Transverse colon (tissue), 4 donors: ENCODE measurements around the gene RASA4B. TPM values are rescaled to one million over a fixed set of nuclear protein-coding genes. Genes with fewer than 3 reads are reported as not detected.

Source experiments
- DNase-seq: peaks from one replicate; pipeline ENCODE4 v3.0.0-alpha.2; 2019
- H3K27ac ChIP-seq, 4 donors: fragments of 200-600 bp; sonication (generic); 2 replicates each; pipeline ENCODE4 v1.5.1; 2016 to 2018; ENCODE audit warnings: inconsistent platforms in 4 of 4
- H3K27me3 ChIP-seq: fragments of 200-600 bp; sonication (generic); 2 replicates; pipeline ENCODE4 v1.5.1; 2017; ENCODE audit warnings: inconsistent platforms
- H3K36me3 ChIP-seq, 4 donors: fragments of 200-600 bp; sonication (generic); 2 replicates each; pipeline ENCODE4 v1.5.1; 2017 to 2019; ENCODE audit warnings: inconsistent platforms in 4 of 4
- H3K4me1 ChIP-seq, 4 donors: fragments of 200-600 bp; sonication (generic); 2 replicates each; pipeline ENCODE4 v1.5.1; 2017 to 2020; ENCODE audit warnings: inconsistent platforms in 4 of 4
- H3K4me3 ChIP-seq, 4 donors: fragments of 200-600 bp; sonication (generic); 1 replicate in 1 of 4; 2 replicates in 3 of 4; pipeline versions ENCODE4 v1.5.1 to v1.6.1; 2017 to 2019; ENCODE audit warnings: inconsistent platforms in 4 of 4
- H3K9me3 ChIP-seq, 2 donors: fragments of 200-600 bp; sonication (generic); 2 replicates each; pipeline ENCODE4 v1.5.1; 2017 to 2019; ENCODE audit warnings: inconsistent platforms in 2 of 2
- CTCF ChIP-seq, 5 experiments: fragments of 200-600 bp in 3 of 5; fragments of 450-650 bp in 2 of 5; sonication (generic) in 3 of 5; IDR thresholded peaks; 1 replicate in 2 of 5; 2 replicates in 3 of 5; pipeline ENCODE4 v1.5.1; 2016 to 2017; ENCODE audit warnings: antibody characterized with exemption in 5 of 5, inconsistent platforms in 3 of 5, mild to moderate bottlenecking in 2 of 5, moderate library complexity in 1 of 5
- EP300 ChIP-seq: sonication (generic); formaldehyde crosslinking; IDR thresholded peaks from one replicate; pipeline ENCODE4 v1.6.1; 2017; ENCODE audit warnings: antibody characterized with exemption, low read depth
- POLR2A ChIP-seq: fragments of 450-650 bp; IDR thresholded peaks from one replicate; pipeline ENCODE4 v1.6.1; 2016; ENCODE audit warnings: antibody characterized with exemption, mild to moderate bottlenecking, moderate library complexity
- POLR2AphosphoS5 ChIP-seq, 3 donors: sonication (generic); formaldehyde crosslinking; IDR thresholded peaks; one replicate each; pipeline ENCODE4 v1.6.1; 2016; ENCODE audit warnings: antibody characterized with exemption in 3 of 3
- WGBS, 2 donors: methylation state at CpG; one replicate each; pipeline ENCODE4 v1.1.5; 2018; ENCODE audit warnings: low coverage in 1 of 2; 5-methylcytosine and 5-hydroxymethylcytosine counted together
- in situ Hi-C, 4 donors: fragments of 200-750 bp; cut with MboI; loops; one replicate each; pipeline versions ENCODE4 v1.15.0 to v1.15.1; 2017; ENCODE audit warnings: low sequenced_read_pairs in 3 of 4, low pct_ligation_motif_present in 1 of 4, low pct_unique_long_range_greater_than_20kb in 1 of 4
- intact Hi-C: fragments of 100-400 bp; cut with DNase I; formaldehyde crosslinking; loops from one replicate; pipeline ENCODE4 v1.15.1; 2023; ENCODE audit warnings: low total_unique reads
- total RNA-seq, 4 donors: library from RNA; depleted of rRNA; stranded (reverse); fragments of >200 nt; gene quantifications; one replicate each; pipeline ENCODE4 v1.1.0, GENCODE V29; 2016

RASA4B gene
- total RNA-seq, 4 donors from 2014 or later = 10.9 to 41.9 (median 19.8) TPM

DNA sequence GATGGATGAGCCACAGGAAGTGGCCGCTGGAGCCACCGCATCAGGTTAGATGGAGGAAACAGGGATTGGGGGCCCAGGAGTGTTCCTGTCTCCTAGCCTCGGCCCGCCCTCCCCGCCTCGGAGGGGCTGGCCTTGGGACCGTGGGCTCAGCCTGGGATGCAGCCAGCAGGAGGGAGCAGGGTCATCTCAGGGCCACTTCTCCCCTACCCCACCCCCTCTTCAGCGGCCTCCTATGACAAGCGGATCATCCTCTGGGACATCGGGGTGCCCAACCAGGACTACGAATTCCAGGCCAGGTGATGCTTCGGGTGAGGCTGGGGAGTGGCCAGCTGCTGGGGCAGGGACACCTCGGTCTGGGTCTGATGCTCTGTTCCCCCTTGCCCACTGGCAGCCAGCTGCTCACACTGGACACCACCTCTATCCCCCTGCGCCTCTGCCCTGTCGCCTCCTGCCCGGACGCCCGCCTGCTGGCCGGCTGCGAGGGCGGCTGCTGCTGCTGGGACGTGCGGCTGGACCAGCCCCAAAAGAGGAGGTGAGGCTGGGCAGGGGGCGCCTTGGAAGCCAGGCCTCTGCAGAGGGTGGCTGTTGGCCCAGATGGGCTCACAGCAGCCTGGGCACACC, 48.1 kb downstream of the RASA4B start:
- Histone ChIP-seq H3K27me3 (no peaks in the 10 kb centered on the region), H3K4me1 (peaks cover 6 to 28% (median 18%) of the 10 kb centered on the region in 4 donors), H3K27ac (peak overlapping the region in 2 of 4 donors; percentile 7 to 65), H3K9me3 (no peaks in the 10 kb centered on the region), H3K36me3 (peaks cover 0 to 7% (median 0%) of the 10 kb centered on the region in 4 donors), H3K4me3 (no peak overlapping the region)
- no peak for DNase-seq
- no peak for TF ChIP-seq EP300
- TF ChIP-seq POLR2AphosphoS5 (IDR thresholded peaks at IDR 0.05) = no peak
- TF ChIP-seq POLR2A = no peak
- TF ChIP-seq CTCF (IDR thresholded peaks at IDR 0.05) = no peak
- intact Hi-C loops (no loop called here), in situ Hi-C loops (loop anchor here in 1 of 4 donors (10.0 kb wide), 1 partner anchor 65 kb away; no protein-coding TSS in a partner anchor)
- WGBS, 2 donors = 94% methylated on average over 21 of the region's 24 CpGs; no CpG with 5 or more reads in 1 of the 2 donors

DNA sequence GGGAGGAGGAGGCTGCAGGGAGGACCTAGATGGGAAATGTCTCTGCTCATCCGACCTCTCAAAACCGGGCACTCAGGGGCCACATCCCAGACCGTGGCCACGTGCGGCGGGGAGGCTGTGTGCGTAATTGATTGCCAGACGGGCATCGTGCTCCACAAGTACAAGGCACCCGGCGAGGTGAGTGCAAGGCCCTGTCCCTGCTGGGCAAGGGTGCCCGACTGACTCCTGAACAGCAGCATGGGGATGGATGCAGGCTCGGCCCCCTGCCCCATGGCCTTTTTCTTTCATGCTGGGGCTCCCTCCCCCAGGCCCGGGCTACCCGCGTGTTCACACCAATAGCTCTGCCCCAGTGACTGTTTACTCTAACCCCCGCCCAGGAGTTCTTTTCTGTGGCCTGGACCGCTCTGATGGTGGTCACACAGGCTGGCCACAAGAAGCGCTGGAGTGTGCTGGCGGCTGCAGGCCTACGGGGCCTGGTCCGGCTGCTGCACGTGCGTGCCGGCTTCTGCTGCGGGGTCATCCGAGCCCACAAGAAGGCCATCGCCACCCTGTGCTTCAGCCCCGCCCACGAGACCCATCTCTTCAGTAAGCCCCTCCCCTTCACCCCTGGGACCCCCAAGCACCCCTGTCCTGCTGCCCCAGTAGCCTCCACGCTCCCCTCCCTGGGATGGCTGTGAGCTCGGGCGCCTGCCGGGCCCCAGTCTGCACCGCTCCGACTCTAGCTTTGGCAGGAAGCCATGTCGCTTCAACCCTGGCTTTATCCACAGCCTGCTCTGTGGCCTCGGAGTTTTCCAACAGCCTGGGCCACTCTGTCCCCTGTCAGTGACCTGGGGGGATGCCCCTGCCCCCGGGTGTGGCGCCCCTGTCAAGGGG, 48.9 kb downstream of the RASA4B start:
- Histone ChIP-seq H3K27ac (no peak overlapping the region), H3K9me3 (no peaks in the 10 kb centered on the region), H3K4me3 (no peak overlapping the region), H3K4me1 (peaks cover 10 to 33% (median 23%) of the 10 kb centered on the region in 4 donors), H3K36me3 (peaks cover 0 to 7% (median 0%) of the 10 kb centered on the region in 4 donors), H3K27me3 (no peaks in the 10 kb centered on the region)
- WGBS, 2 donors = 79 to 89% methylated on average over 8 to 40 of the region's 40 CpGs
- in situ Hi-C loops (loop anchor here in 1 of 4 donors (10.0 kb wide), 1 partner anchor 64 kb away; no protein-coding TSS in a partner anchor), intact Hi-C loops (no loop called here)
- no peak for TF ChIP-seq POLR2A
- no peak for TF ChIP-seq POLR2AphosphoS5 (IDR thresholded peaks at IDR 0.05)
- no peak for TF ChIP-seq EP300
- no peak for TF ChIP-seq CTCF (IDR thresholded peaks at IDR 0.05)
- no peak for DNase-seq

GRCh38 chr7:102467581-102468477, 49.7 kb downstream of the RASA4B start:
- Histone ChIP-seq H3K4me3 (no peak overlapping the region), H3K9me3 (no peaks in the 10 kb centered on the region), H3K4me1 (peaks cover 14 to 37% (median 26%) of the 10 kb centered on the region in 4 donors), H3K36me3 (no peaks in the 10 kb centered on the region), H3K27ac (no peak overlapping the region), H3K27me3 (no peaks in the 10 kb centered on the region)
- in situ Hi-C loops (loop anchor here in 1 of 4 donors (10.0 kb wide), 1 partner anchor 63 kb away; no protein-coding TSS in a partner anchor), intact Hi-C loops (no loop called here)
- TF ChIP-seq CTCF (IDR thresholded peaks at IDR 0.05) = no peak
- no peak for TF ChIP-seq EP300
- no peak for TF ChIP-seq POLR2AphosphoS5 (IDR thresholded peaks at IDR 0.05)
- TF ChIP-seq POLR2A = no peak
- no peak for DNase-seq
- 90% methylated on average over 13 of the region's 24 CpGs; no CpG with 5 or more reads in 1 of the 2 donors for WGBS, 2 donors
